ENCODE results near the gene AREL1.

AREL1 gene

DNA sequence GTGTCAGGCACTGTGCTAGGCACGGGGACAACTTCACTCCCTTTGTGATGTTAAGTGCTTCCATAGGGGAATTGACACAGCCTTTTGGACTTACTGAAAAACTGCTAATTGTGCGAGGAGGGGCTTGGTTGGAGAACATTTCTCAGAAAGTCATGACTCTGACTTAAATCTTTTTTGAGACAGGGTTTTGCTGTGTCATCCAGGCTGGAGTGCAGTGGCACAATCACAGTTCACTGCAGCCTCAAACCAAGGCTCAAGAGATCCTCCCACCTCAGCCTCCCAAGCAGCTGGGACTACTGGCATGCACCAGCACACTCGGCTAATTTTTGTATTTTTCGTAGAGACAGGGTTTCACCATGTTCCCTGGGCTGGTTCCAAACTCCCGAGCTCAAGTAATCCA is 90.6 kb downstream of the AREL1 start:
- no peaks in the 10 kb centered on the region for H3K36me3 ChIP-seq (ENCODE audit: insufficient read depth, insufficient read length, low read length)
- TF ChIP-seq YY1 (IDR thresholded peaks at IDR 0.05; ENCODE audit: insufficient read depth, insufficient read length) (no peak), ZNF274 (IDR thresholded peaks at IDR 0.05; ENCODE audit: low read depth, low read length) (no peak), SUZ12 (IDR thresholded peaks at IDR 0.05; ENCODE audit: extremely low read depth, insufficient read depth, insufficient read length) (no peak)
- H3K9me3 ChIP-seq (ENCODE audit: insufficient read depth, low read length), result no peaks in the 10 kb centered on the region

DNA sequence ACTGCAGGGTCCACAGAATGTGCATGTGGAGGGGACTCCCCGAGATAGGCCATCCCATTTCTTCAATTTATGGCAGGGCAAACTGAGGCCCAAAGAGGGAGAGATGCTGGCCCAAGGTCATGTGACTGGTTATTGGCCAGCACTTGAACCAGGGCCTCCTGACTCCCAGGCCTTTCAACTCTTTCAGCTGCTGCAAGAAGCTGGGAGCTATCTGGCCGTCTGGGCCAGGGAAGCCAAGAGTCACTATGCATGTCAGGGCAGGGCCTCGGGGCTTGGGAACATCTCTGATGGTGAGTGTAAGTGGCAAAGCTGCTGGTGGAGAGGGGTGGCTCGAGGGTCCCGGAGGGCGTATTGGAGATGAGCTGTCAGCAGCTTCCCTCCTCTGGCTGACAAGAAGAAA is 91.3 kb downstream of the AREL1 start:
- no peaks in the 10 kb centered on the region for H3K27me3 ChIP-seq (ENCODE audit: insufficient read depth, insufficient read length)
- H3K4me3 ChIP-seq (ENCODE audit: insufficient read length, low read depth), result no peak overlapping the region
- DNase-seq (ENCODE audit: low read depth, low spot score), result no peak
- H3K36me3 ChIP-seq (ENCODE audit: insufficient read depth, insufficient read length, low read length), result no peaks in the 10 kb centered on the region
- no peaks in the 10 kb centered on the region; the same call in 1 of the 2 replicates for H3K9me3 ChIP-seq (ENCODE audit: insufficient read depth, low read length)
- no peak overlapping the region for H3K9ac ChIP-seq (ENCODE audit: insufficient read length, low read depth)
- no peak for TF ChIP-seq SUZ12 (IDR thresholded peaks at IDR 0.05; ENCODE audit: extremely low read depth, insufficient read depth, insufficient read length)
- no peak for TF ChIP-seq YY1 (IDR thresholded peaks at IDR 0.05; ENCODE audit: insufficient read depth, insufficient read length)
- no peak for TF ChIP-seq ZNF274 (IDR thresholded peaks at IDR 0.05; ENCODE audit: low read depth, low read length)
- peaks cover 10% of the 10 kb centered on the region for H3K4me1 ChIP-seq (ENCODE audit: insufficient read depth, insufficient read length)

More for the DNA sequence above, 90.6 kb downstream of the AREL1 start:
- Histone ChIP-seq H3K4me1 (ENCODE audit: insufficient read depth, insufficient read length) (peaks cover 10% of the 10 kb centered on the region), H3K4me3 (ENCODE audit: insufficient read length, low read depth) (no peak overlapping the region), H3K9ac (ENCODE audit: insufficient read length, low read depth) (no peak overlapping the region), H3K27me3 (ENCODE audit: insufficient read depth, insufficient read length) (no peaks in the 10 kb centered on the region)
- DNase-seq (ENCODE audit: low read depth, low spot score), result no peak

DNA sequence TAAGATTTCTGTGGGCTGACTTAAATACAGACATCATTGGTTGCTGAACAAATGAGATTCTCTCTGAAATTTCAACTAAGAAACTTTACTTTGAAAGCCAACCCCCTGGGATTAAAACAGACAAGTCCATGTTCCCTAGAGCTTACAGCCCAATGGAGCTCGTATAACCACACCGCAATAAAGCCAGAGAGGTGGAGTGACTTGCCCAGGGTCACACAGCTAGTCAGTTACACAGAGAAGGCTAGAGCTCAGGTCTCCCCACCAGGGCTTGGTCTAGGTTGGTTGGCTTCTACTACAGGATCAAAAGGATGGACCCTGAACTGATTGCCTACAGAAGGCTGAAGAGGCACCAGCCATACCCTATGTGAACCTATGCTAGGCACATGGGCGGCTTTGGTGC is 92.0 kb downstream of the AREL1 start:
- no peaks in the 10 kb centered on the region for H3K27me3 ChIP-seq (ENCODE audit: insufficient read depth, insufficient read length)
- peaks cover 2% of the 10 kb centered on the region; the same call in 1 of the 2 replicates for H3K9me3 ChIP-seq (ENCODE audit: insufficient read depth, low read length)
- peaks cover 10% of the 10 kb centered on the region for H3K4me1 ChIP-seq (ENCODE audit: insufficient read depth, insufficient read length)
- no peaks in the 10 kb centered on the region for H3K36me3 ChIP-seq (ENCODE audit: insufficient read depth, insufficient read length, low read length)
- no peak for DNase-seq (ENCODE audit: low read depth, low spot score)
- no peak overlapping the region for H3K9ac ChIP-seq (ENCODE audit: insufficient read length, low read depth)
- no peak overlapping the region for H3K4me3 ChIP-seq (ENCODE audit: insufficient read length, low read depth)
- TF ChIP-seq YY1 (IDR thresholded peaks at IDR 0.05; ENCODE audit: insufficient read depth, insufficient read length) (no peak), SUZ12 (IDR thresholded peaks at IDR 0.05; ENCODE audit: extremely low read depth, insufficient read depth, insufficient read length) (no peak), ZNF274 (IDR thresholded peaks at IDR 0.05; ENCODE audit: low read depth, low read length) (no peak)

DNA sequence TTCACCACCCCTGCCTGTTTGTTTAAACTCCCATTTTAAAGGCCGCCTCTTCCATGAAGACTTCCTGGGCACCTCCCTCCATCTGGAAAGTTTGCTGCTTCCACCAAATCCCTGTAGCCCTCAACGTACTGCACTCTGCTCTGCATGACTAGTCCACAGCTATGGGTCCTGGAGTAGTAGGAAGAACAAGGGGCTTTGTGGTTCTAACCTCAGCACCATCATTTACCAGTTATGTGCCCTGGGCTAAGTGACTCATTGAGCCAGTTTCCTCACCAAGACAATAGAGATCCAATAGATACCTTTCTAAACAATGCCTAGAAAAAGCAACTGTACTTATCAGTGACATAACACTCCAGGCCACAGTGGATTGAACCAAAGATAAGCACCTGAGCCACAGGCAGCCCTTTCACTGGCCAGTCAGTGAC is 92.4 kb downstream of the AREL1 start:
- H3K36me3 ChIP-seq (ENCODE audit: insufficient read depth, insufficient read length, low read length), result no peaks in the 10 kb centered on the region
- peaks cover 10% of the 10 kb centered on the region for H3K4me1 ChIP-seq (ENCODE audit: insufficient read depth, insufficient read length)
- H3K4me3 ChIP-seq (ENCODE audit: insufficient read length, low read depth), result no peak overlapping the region
- no peak for DNase-seq (ENCODE audit: low read depth, low spot score)
- no peaks in the 10 kb centered on the region for H3K27me3 ChIP-seq (ENCODE audit: insufficient read depth, insufficient read length)
- H3K9ac ChIP-seq (ENCODE audit: insufficient read length, low read depth), result no peak overlapping the region
- no peak for TF ChIP-seq YY1 (IDR thresholded peaks at IDR 0.05; ENCODE audit: insufficient read depth, insufficient read length)
- TF ChIP-seq ZNF274 (IDR thresholded peaks at IDR 0.05; ENCODE audit: low read depth, low read length), result no peak
- TF ChIP-seq SUZ12 (IDR thresholded peaks at IDR 0.05; ENCODE audit: extremely low read depth, insufficient read depth, insufficient read length), result no peak
- peaks cover 6% of the 10 kb centered on the region; the same call in 1 of the 2 replicates for H3K9me3 ChIP-seq (ENCODE audit: insufficient read depth, low read length)

DNA sequence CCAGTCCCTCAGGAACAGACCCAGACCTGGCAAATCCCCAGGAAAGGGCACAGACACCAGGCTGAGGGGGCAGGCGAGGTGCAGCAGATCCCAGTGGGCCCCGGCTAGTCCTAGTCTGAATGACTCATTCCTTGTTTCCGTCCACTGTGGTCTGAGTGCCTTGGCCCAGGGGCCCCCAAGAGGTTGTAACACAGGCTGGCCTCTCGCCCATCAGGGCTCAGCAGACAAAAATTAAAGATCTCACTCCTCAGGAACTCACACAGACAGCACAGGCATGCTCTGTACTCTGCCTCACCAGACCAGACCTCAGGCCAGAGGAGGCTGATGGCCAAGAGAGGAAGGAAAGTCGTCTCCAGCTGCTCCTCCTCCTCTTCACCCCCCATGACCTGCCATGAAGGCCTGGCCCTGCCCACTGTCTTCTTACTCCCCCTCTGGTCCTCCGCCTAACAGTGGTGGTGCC is 93.2 kb downstream of the AREL1 start:
- TF ChIP-seq SUZ12 (IDR thresholded peaks at IDR 0.05; ENCODE audit: extremely low read depth, insufficient read depth, insufficient read length) (no peak), ZNF274 (IDR thresholded peaks at IDR 0.05; ENCODE audit: low read depth, low read length) (no peak), YY1 (IDR thresholded peaks at IDR 0.05; ENCODE audit: insufficient read depth, insufficient read length) (no peak)
- Histone ChIP-seq H3K27me3 (ENCODE audit: insufficient read depth, insufficient read length) (no peaks in the 10 kb centered on the region), H3K4me3 (ENCODE audit: insufficient read length, low read depth) (no peak overlapping the region), H3K9ac (ENCODE audit: insufficient read length, low read depth) (no peak overlapping the region), H3K4me1 (ENCODE audit: insufficient read depth, insufficient read length) (peaks cover 10% of the 10 kb centered on the region), H3K9me3 (ENCODE audit: insufficient read depth, low read length) (peaks cover 13% of the 10 kb centered on the region; the same call in 1 of the 2 replicates), H3K36me3 (ENCODE audit: insufficient read depth, insufficient read length, low read length) (no peaks in the 10 kb centered on the region)
- no peak for DNase-seq (ENCODE audit: low read depth, low spot score)

DNA sequence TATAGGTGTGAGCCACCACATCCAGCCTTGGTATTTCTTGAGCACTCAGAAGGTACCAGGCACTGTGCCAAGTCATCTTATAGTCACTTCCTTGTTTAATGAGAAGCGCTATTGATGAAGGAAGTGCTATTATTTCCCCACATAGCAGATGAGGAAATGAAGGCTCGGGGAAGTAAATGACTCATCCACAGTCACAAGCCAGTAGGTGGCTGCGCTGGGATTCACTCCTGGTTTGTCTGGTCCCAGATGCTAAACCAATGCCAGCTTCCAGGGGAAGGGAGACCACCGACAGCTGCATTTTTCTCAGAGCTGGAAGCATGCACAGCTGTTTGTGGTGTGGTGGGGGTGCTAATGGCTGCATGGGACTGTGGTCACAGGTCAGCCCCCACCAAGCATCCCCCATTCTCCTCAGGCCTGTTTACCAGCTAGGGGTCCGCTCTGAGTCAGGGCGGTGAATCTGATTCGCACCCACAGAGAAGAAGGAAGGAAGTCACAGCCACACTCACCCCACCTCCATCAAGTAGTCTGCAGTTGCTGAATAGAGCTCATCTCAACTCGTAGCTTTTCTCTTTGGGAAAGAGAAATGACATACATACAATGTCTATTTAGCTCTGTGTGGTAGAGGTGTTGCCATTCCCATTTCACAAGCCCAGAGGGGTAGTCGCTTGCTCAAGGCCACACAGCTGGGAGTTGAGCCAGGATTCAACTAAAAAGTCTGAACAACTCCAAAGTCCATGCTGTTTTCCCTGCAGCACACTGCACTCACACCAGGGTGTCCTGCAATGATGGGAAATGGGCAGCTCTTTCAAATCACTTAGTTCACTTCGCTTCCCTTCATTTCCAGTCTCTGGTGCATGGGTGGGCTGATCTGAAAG is 94.6 kb downstream of the AREL1 start:
- peaks cover 10% of the 10 kb centered on the region for H3K4me1 ChIP-seq (ENCODE audit: insufficient read depth, insufficient read length)
- no peak overlapping the region for H3K9ac ChIP-seq (ENCODE audit: insufficient read length, low read depth)
- no peak for DNase-seq (ENCODE audit: low read depth, low spot score)
- no peak overlapping the region for H3K4me3 ChIP-seq (ENCODE audit: insufficient read length, low read depth)
- TF ChIP-seq ZNF274 (IDR thresholded peaks at IDR 0.05; ENCODE audit: low read depth, low read length) (no peak), YY1 (IDR thresholded peaks at IDR 0.05; ENCODE audit: insufficient read depth, insufficient read length) (no peak), SUZ12 (IDR thresholded peaks at IDR 0.05; ENCODE audit: extremely low read depth, insufficient read depth, insufficient read length) (no peak)
- no peaks in the 10 kb centered on the region for H3K36me3 ChIP-seq (ENCODE audit: insufficient read depth, insufficient read length, low read length)
- no peaks in the 10 kb centered on the region for H3K27me3 ChIP-seq (ENCODE audit: insufficient read depth, insufficient read length)
- peaks cover 27% of the 10 kb centered on the region; the same call in 1 of the 2 replicates for H3K9me3 ChIP-seq (ENCODE audit: insufficient read depth, low read length)

DNA sequence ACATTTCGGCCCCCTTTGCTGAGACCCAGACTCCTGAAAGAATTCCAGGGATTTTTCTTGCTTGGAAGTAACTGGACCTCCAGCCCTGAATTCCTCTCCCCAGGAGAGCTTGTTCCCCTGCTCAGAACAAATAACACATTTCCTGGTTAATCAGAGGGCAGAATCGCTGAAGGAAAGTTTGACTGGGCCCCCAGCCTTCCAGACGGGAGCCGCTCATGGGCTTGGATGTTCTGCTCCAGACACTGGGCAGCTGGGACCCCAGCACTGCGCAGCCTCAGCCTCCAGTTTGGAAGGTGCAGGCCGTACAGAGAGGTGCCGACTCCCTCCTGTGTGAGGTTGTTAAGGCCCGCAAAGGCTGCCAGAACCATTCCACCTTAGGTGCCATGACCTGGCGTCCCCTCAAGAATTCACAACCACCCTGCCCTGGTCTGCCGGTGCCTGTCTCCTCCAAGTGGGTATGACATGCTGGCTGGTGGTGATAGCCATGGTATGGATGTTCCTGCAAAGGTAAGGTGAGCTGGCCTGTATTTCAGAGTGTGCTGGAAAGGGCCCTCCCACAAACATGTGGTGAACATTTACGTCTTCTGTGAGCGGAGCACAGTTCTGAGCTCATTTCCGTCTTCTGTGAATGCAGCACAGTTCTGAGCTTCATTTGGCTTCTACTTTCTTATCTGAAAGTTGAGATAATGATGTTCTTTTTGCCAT is 95.7 kb downstream of the AREL1 start:
- Histone ChIP-seq H3K36me3 (ENCODE audit: insufficient read depth, insufficient read length, low read length) (no peaks in the 10 kb centered on the region), H3K9ac (ENCODE audit: insufficient read length, low read depth) (no peak overlapping the region), H3K4me1 (ENCODE audit: insufficient read depth, insufficient read length) (peaks cover 10% of the 10 kb centered on the region), H3K27me3 (ENCODE audit: insufficient read depth, insufficient read length) (no peaks in the 10 kb centered on the region), H3K4me3 (ENCODE audit: insufficient read length, low read depth) (no peak overlapping the region), H3K9me3 (ENCODE audit: insufficient read depth, low read length) (peaks cover 31% of the 10 kb centered on the region; the same call in 1 of the 2 replicates)
- TF ChIP-seq YY1 (IDR thresholded peaks at IDR 0.05; ENCODE audit: insufficient read depth, insufficient read length), result no peak
- TF ChIP-seq SUZ12 (IDR thresholded peaks at IDR 0.05; ENCODE audit: extremely low read depth, insufficient read depth, insufficient read length), result no peak
- no peak for TF ChIP-seq ZNF274 (IDR thresholded peaks at IDR 0.05; ENCODE audit: low read depth, low read length)
- no peak for DNase-seq (ENCODE audit: low read depth, low spot score)
